T-helper 22 cell (primary cell): ENCODE measurements around the gene CEP128.

Experiments used
- DNase-seq: peaks from one replicate; pipeline ENCODE4 v3.0.0-alpha.2; 2020; ENCODE audit warnings: low read depth

CEP128 gene

GRCh38 chr14:80543211-80543610, 398.3 kb downstream of the CEP128 start:
- DNase-seq: no peak

- no peak for DNase-seq
These were observed 402.7 kb downstream of the CEP128 start for GRCh38 chr14:80538633-80539375.

- no peak for DNase-seq
These were observed 403.9 kb downstream of the CEP128 start for GRCh38 chr14:80537626-80538025.

GRCh38 chr14:80536456-80536855, 405.1 kb downstream of the CEP128 start:
- DNase-seq: no peak

- no peak for DNase-seq
These were observed 406.4 kb downstream of the CEP128 start for GRCh38 chr14:80535171-80535570.

- DNase-seq: no peak
These were observed 417.9 kb downstream of the CEP128 start for GRCh38 chr14:80523518-80524117.

GRCh38 chr14:80522936-80523335, 418.6 kb downstream of the CEP128 start:
- DNase-seq: no peak

- no peak for DNase-seq
These were observed 419.1 kb downstream of the CEP128 start for GRCh38 chr14:80522411-80522810.

GRCh38 chr14:80521456-80521855, 420.1 kb downstream of the CEP128 start:
- DNase-seq: no peak

- DNase-seq: no peak
These were observed 422.5 kb downstream of the CEP128 start for GRCh38 chr14:80519002-80519401.

GRCh38 chr14:80518173-80518572, 423.4 kb downstream of the CEP128 start:
- no peak for DNase-seq

GRCh38 chr14:80507292-80507869, 434.2 kb downstream of the CEP128 start:
- DNase-seq: no peak

- no peak for DNase-seq
These were observed 436.8 kb downstream of the CEP128 start for GRCh38 chr14:80504781-80505180.

GRCh38 chr14:80498533-80498932, 443.0 kb downstream of the CEP128 start:
- DNase-seq: no peak

GRCh38 chr14:80496090-80496489, 445.4 kb downstream of the CEP128 start:
- DNase-seq: no peak

GRCh38 chr14:80494769-80495168, 446.8 kb downstream of the CEP128 start:
- DNase-seq: no peak

- DNase-seq: no peak
These were observed 447.9 kb downstream of the CEP128 start for GRCh38 chr14:80493620-80494019.

- DNase-seq: no peak
These were observed 449.9 kb downstream of the CEP128 start for GRCh38 chr14:80491650-80492049.

- DNase-seq: no peak
These were observed 450.4 kb downstream of the CEP128 start for GRCh38 chr14:80491131-80491530.

- no peak for DNase-seq
These were observed 452.0 kb downstream of the CEP128 start for GRCh38 chr14:80489513-80489912.

GRCh38 chr14:80485764-80486163, 455.8 kb downstream of the CEP128 start:
- DNase-seq: no peak

- no peak for DNase-seq
These were observed 458.2 kb downstream of the CEP128 start for GRCh38 chr14:80483331-80483730.

GRCh38 chr14:80477388-80478160, 464.0 kb downstream of the CEP128 start:
- no peak for DNase-seq
